Stimulated activated CD4-positive, alpha-beta T cell treated with anti-CD3 and anti-CD28 coated beads, Interleukin-2, amount 100 ng/mL, for 24 hours (primary cell): ENCODE measurements around the gene SMOC1.

ENCODE experiments used
- DNase-seq, 2 donors: peaks; one replicate each; pipeline ENCODE4 v3.0.0-alpha.2; 2020

SMOC1 gene

GRCh38 chr14:69983317-69983716, 104.1 kb downstream of the SMOC1 start:
- DNase-seq, result no peak

GRCh38 chr14:69985463-69985862, 106.2 kb downstream of the SMOC1 start:
- DNase-seq, result no peak

- DNase-seq, result no peak
These were observed 107.1 kb downstream of the SMOC1 start for GRCh38 chr14:69986336-69986735.

- no peak for DNase-seq
These were observed 108.3 kb downstream of the SMOC1 start for GRCh38 chr14:69987406-69988121.

GRCh38 chr14:69988979-69989378, 109.8 kb downstream of the SMOC1 start:
- no peak for DNase-seq

GRCh38 chr14:69989622-69990021, 110.4 kb downstream of the SMOC1 start:
- no peak for DNase-seq

- no peak for DNase-seq
These were observed 111.1 kb downstream of the SMOC1 start for GRCh38 chr14:69990323-69990722.

GRCh38 chr14:69991422-69991821, 112.2 kb downstream of the SMOC1 start:
- DNase-seq, result no peak

GRCh38 chr14:69992564-69992963, 113.3 kb downstream of the SMOC1 start:
- DNase-seq, result no peak

GRCh38 chr14:69993326-69993725, 114.1 kb downstream of the SMOC1 start:
- no peak for DNase-seq

GRCh38 chr14:69994002-69994401, 114.8 kb downstream of the SMOC1 start:
- DNase-seq, result no peak

- DNase-seq, result no peak
These were observed 117.0 kb downstream of the SMOC1 start for GRCh38 chr14:69996216-69996615.

GRCh38 chr14:69997849-69998248, 118.6 kb downstream of the SMOC1 start:
- no peak for DNase-seq

- no peak for DNase-seq
These were observed 120.1 kb downstream of the SMOC1 start for GRCh38 chr14:69999261-69999674.

GRCh38 chr14:70000601-70001000, 121.4 kb downstream of the SMOC1 start:
- DNase-seq, result no peak

- DNase-seq, result no peak
These were observed 123.6 kb downstream of the SMOC1 start for GRCh38 chr14:70002589-70003346.

- DNase-seq, result no peak
These were observed 125.6 kb downstream of the SMOC1 start for GRCh38 chr14:70004791-70005190.

GRCh38 chr14:70005281-70005805, 126.1 kb downstream of the SMOC1 start:
- DNase-seq, result no peak

- DNase-seq, result no peak
These were observed 127.5 kb downstream of the SMOC1 start for GRCh38 chr14:70006699-70007098.

GRCh38 chr14:70008284-70009262, 129.4 kb downstream of the SMOC1 start:
- no peak for DNase-seq

- no peak for DNase-seq
These were observed 130.7 kb downstream of the SMOC1 start for GRCh38 chr14:70009961-70010360.

- DNase-seq, result no peak
These were observed 131.9 kb downstream of the SMOC1 start for GRCh38 chr14:70011098-70011497.

- DNase-seq, result no peak
These were observed 132.5 kb downstream of the SMOC1 start for GRCh38 chr14:70011708-70012107.
